ENCODE results near the gene MVB12B.

DNA sequence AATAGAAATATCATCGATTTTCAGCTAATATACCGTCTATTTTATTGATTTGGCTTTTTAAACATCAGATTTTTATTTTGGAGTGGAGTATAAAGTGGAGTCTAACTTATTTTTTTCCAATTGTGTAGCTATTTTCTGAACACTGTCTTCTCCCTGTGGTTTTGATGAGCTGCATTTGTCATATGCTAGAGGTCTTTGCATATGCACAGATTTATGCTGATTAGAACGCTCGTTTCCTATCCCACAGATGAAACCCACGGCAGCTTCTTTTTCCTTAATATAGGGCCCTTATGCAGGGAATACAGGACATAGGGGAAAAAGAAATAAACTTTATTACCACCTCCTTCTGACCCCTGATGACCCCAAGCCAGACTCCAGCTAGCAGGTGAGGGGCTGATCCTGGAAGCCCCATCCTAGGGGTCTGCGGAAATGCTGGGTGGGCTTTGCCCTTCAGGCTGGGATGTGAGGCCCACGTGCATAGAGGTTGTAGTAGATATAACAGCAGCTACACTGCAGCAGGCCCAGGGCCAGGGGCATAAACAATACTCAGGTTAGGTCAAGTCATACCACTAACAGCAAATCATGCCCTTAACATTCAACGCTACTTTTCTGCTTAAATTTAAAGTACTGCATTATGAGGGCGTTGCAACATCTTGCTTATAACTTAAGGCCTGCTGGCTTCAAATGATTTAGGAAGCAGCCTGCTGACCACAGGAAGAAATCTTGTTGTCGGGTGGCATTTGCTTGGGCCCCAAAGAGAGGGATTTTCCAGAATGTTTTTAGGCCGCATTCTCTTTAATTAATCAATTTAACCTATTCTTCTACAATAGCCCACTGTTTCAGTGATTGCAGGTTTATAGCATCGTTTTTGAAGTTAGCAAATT lies 28.5 kb downstream of the MVB12B start:
- TF ChIP-seq, protein P1, sequence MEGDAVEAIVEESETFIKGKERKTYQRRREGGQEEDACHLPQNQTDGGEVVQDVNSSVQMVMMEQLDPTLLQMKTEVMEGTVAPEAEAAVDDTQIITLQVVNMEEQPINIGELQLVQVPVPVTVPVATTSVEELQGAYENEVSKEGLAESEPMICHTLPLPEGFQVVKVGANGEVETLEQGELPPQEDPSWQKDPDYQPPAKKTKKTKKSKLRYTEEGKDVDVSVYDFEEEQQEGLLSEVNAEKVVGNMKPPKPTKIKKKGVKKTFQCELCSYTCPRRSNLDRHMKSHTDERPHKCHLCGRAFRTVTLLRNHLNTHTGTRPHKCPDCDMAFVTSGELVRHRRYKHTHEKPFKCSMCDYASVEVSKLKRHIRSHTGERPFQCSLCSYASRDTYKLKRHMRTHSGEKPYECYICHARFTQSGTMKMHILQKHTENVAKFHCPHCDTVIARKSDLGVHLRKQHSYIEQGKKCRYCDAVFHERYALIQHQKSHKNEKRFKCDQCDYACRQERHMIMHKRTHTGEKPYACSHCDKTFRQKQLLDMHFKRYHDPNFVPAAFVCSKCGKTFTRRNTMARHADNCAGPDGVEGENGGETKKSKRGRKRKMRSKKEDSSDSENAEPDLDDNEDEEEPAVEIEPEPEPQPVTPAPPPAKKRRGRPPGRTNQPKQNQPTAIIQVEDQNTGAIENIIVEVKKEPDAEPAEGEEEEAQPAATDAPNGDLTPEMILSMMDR (IDR thresholded peaks at IDR 0.05; ENCODE audit: low read depth, low read length): no peak
- TF ChIP-seq POLR2A (IDR thresholded peaks at IDR 0.05; ENCODE audit: extremely low read depth, insufficient read length): no peak
- TF ChIP-seq MYC (IDR thresholded peaks at IDR 0.05; ENCODE audit: low read depth, low read length): no peak
